AG04449 (cell line): ENCODE measurements around the gene RYR1.

Experiments
- CTCF ChIA-PET: fragments of 350-600 bp; formaldehyde crosslinking; extraction: SDS; loops from one replicate; lab custom pipeline; 2021; ENCODE audit warnings: antibody characterized with exemption; lab: Yijun Ruan, JAX
- POLR2A ChIA-PET: fragments of 400-600, 350-600 bp; formaldehyde crosslinking; extraction: SDS; loops from one replicate; lab custom pipeline; 2020; ENCODE audit warnings: antibody characterized with exemption, inconsistent platforms; lab: Yijun Ruan, JAX
- DNase-seq: peaks from one replicate; pipeline ENCODE4 v3.0.0-alpha.2; 2010; ENCODE audit warnings: low read depth, low spot score
- H3K4me3 ChIP-seq: 2 replicates; pipeline ENCODE4 v1.5.1; 2011; ENCODE audit warnings: low read depth, mild to moderate bottlenecking, control low read depth, low read length
- CTCF ChIP-seq: IDR thresholded peaks from one replicate; pipeline ENCODE4 v1.5.1; 2011; ENCODE audit warnings: mild to moderate bottlenecking, moderate library complexity, low read length, control low read depth, inconsistent platforms; ENCODE audit not compliant: insufficient read depth; ENCODE audit errors: missing control alignments

Gene RYR1

GRCh38 chr19:38519988-38520387 lies 86.5 kb downstream of the RYR1 start:
- no peak for DNase-seq
- ChIA-PET CTCF (interaction anchor here (0.6 to 1.5 kb wide), 3 partner anchors 11 to 114 kb away, joined by 4 to 7 read pairs (median 4); no protein-coding TSS in a partner anchor), POLR2A (no interaction called here)
- no peak for TF ChIP-seq CTCF
- no peak overlapping the region for H3K4me3 ChIP-seq

- ChIA-PET CTCF (no interaction called here), POLR2A (no interaction called here)
- TF ChIP-seq CTCF, result no peak
- DNase-seq, result no peak
- H3K4me3 ChIP-seq, result no peak overlapping the region
Observed at GRCh38 chr19:38522915-38523314, 89.4 kb downstream of the RYR1 start.

- ChIA-PET CTCF (no interaction called here), POLR2A (no interaction called here)
- DNase-seq, result no peak
- no peak for TF ChIP-seq CTCF
- H3K4me3 ChIP-seq, result no peak overlapping the region
Observed at GRCh38 chr19:38523319-38523718, 89.8 kb downstream of the RYR1 start.

- no peak for TF ChIP-seq CTCF
- no peak for DNase-seq
- POLR2A ChIA-PET, result no interaction called here
- H3K4me3 ChIP-seq, result no peak overlapping the region
- CTCF ChIA-PET, result interaction anchor here (1.1 to 1.3 kb wide), 2 partner anchors 9 to 10 kb away, joined by 3 to 6 read pairs; no protein-coding TSS in a partner anchor
Observed at GRCh38 chr19:38524369-38524768, 90.9 kb downstream of the RYR1 start.

- no peak for TF ChIP-seq CTCF
- POLR2A ChIA-PET, result no interaction called here
- no peak overlapping the region for H3K4me3 ChIP-seq
- DNase-seq, result no peak
- CTCF ChIA-PET, result interaction anchor here (1.1 kb wide), 1 partner anchor 11 kb away, joined by 3 read pairs; no protein-coding TSS in a partner anchor
Observed at GRCh38 chr19:38524994-38525634, 91.6 kb downstream of the RYR1 start.

GRCh38 chr19:38526430-38526829 lies 92.9 kb downstream of the RYR1 start:
- ChIA-PET CTCF (no interaction called here), POLR2A (no interaction called here)
- no peak for DNase-seq
- TF ChIP-seq CTCF, result no peak
- no peak overlapping the region for H3K4me3 ChIP-seq
